Nephron progenitor cell (in vitro differentiated cells): ENCODE measurements around the gene FGG.
A peak's percentile ranks its signal among the peaks of the same experiment; 100 is the strongest.

ENCODE experiments used
- DNase-seq: peaks from one replicate; pipeline ENCODE4 v3.0.0; 2021
- H3K27ac Mint-ChIP-seq: 2 replicates; pipeline ENCODE4 v1.8.0; 2021; ENCODE audit warnings: mild to moderate bottlenecking, moderate library complexity, mixed read lengths
- H3K27me3 Mint-ChIP-seq: 2 replicates; pipeline ENCODE4 v1.8.0; 2021; ENCODE audit warnings: mild to moderate bottlenecking, low read depth, mixed read lengths; ENCODE audit not compliant: poor library complexity
- H3K36me3 Mint-ChIP-seq: 2 replicates; pipeline ENCODE4 v1.8.0; 2021; ENCODE audit warnings: low read depth, mixed read lengths
- H3K4me1 Mint-ChIP-seq: 2 replicates; pipeline ENCODE4 v1.8.0; 2021; ENCODE audit warnings: mixed read lengths
- H3K4me3 Mint-ChIP-seq: 2 replicates; pipeline ENCODE4 v1.8.0; 2021; ENCODE audit warnings: mild to moderate bottlenecking, moderate library complexity, mixed read lengths
- H3K9me3 Mint-ChIP-seq: 2 replicates; pipeline ENCODE4 v1.8.0; 2021; ENCODE audit warnings: mild to moderate bottlenecking, moderate library complexity, mixed read lengths
- TF ChIP-seq, protein P1 (sequence below): fragments of 200-600 bp; sonication (generic); IDR thresholded peaks from 2 replicates; pipeline ENCODE4 v1.5.0; 2021; ENCODE audit warnings: antibody characterized with exemption

The FGG gene

DNA sequence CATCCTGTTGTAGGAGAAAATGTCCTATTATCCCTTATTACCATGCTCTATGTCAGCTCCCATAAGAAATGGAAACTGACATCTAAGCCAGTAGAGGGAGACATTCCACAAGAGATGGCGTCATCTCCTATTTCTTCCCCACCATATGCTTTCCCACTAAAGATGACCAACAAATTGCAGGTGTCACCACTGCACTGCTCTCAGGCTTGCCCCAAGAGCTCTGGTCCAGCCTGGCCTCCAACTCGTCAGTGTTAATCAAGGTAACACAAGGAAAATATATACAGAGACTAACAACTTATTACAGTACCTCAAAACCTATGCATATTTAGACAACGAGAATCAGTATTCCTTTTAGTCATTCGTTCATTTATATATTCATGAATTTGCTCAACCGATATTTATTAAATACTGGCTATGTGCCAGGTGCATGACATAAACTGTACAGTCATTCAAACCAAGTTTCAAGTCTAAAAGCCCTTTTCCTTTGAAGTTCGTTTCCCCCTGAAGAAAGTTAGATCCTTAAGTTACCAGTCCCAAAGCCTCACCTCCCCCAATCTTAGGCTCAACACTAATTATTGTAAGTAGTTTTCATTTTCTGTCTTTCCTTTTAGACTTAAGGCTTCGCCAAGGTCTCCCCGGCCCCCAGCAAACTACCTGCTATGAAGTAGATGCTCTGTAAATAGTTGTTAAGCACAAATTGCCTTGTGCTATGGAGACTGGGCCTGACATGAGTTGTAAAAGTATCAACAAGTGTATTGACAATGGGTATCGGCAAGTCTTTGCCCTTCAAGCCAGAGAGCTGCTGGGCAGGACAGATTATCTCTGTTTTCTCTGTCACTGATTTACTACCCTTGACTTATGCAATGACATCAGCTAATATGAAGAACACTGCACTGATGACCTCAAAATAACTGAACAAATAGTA, 52.7 kb downstream of the FGG start:
- DNase-seq, result peak; percentile 10
- H3K9me3 Mint-ChIP-seq, result no peaks in the 10 kb centered on the region
- no peaks in the 10 kb centered on the region for H3K27me3 Mint-ChIP-seq
- H3K27ac Mint-ChIP-seq, result no peak overlapping the region
- no peaks in the 10 kb centered on the region for H3K36me3 Mint-ChIP-seq
- TF ChIP-seq, protein P1, sequence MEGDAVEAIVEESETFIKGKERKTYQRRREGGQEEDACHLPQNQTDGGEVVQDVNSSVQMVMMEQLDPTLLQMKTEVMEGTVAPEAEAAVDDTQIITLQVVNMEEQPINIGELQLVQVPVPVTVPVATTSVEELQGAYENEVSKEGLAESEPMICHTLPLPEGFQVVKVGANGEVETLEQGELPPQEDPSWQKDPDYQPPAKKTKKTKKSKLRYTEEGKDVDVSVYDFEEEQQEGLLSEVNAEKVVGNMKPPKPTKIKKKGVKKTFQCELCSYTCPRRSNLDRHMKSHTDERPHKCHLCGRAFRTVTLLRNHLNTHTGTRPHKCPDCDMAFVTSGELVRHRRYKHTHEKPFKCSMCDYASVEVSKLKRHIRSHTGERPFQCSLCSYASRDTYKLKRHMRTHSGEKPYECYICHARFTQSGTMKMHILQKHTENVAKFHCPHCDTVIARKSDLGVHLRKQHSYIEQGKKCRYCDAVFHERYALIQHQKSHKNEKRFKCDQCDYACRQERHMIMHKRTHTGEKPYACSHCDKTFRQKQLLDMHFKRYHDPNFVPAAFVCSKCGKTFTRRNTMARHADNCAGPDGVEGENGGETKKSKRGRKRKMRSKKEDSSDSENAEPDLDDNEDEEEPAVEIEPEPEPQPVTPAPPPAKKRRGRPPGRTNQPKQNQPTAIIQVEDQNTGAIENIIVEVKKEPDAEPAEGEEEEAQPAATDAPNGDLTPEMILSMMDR, result peak; percentile 61
- H3K4me1 Mint-ChIP-seq, result no peaks in the 10 kb centered on the region
- no peak overlapping the region for H3K4me3 Mint-ChIP-seq

DNA sequence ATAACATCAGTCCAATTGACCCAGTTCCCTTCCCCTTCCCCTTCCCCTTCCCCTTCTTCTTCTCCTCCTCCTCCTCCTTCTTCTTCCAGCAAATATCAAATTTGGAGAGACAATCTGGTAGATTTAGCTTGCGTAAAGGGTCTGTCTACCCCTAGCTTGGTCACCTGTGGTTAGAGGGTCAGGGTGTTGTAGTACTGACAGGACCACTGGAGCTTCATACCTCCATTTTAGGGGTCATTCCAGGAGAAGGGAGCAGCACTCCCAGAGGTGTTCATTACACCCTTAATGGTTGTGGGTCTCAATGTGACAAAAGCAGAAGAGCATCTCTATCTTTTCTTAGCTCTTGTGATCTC, 53.3 kb downstream of the FGG start:
- DNase-seq, result no peak
- Mint-ChIP-seq H3K9me3 (no peaks in the 10 kb centered on the region), H3K36me3 (no peaks in the 10 kb centered on the region), H3K4me3 (no peak overlapping the region), H3K4me1 (no peaks in the 10 kb centered on the region), H3K27me3 (peaks cover 1% of the 10 kb centered on the region), H3K27ac (no peak overlapping the region)
- TF ChIP-seq, protein P1, result no peak
